OCI-LY7 (cell line): Measurements from ENCODE around the gene GABARAPL1. TPM values are rescaled to one million over a fixed set of nuclear protein-coding genes. Genes with fewer than 3 reads are reported as not detected.
"Not testable (repeated sequence)": the region's sequence is repeated elsewhere in the genome, so short reads cannot be mapped to it uniquely, and the experiment has no call there.

Experiments
- BruUV-seq: library from RNA; stranded (reverse); fragments of 400-500 nt; replicated peaks from 2 replicates; lab custom pipeline; 2021; lab: Mats Ljungman, UMichigan
- CTCF ChIA-PET: fragments of 300-600 bp; sonication (Branson Sonifier 250); formaldehyde crosslinking; loops from one replicate; lab custom pipeline; 2022; ENCODE audit warnings: antibody characterized with exemption; ENCODE audit not compliant: unreplicated experiment; lab: Charles Lee
- POLR2A ChIA-PET: fragments of 300-600 bp; sonication (Branson Sonifier 250); formaldehyde crosslinking; loops from one replicate; lab custom pipeline; 2022; ENCODE audit warnings: antibody characterized with exemption; lab: Charles Lee
- DNase-seq: peaks from one replicate; pipeline ENCODE4 v3.0.0-alpha.2; 2015; ENCODE audit warnings: low spot score
- H2AFZ ChIP-seq: fragments of 200-600 bp; sonication (generic), shearing (Covaris generic); 2 replicates; pipeline ENCODE4 v1.6.1; 2014; ENCODE audit warnings: mild to moderate bottlenecking, antibody characterized with exemption, low read length, moderate library complexity
- H3K27ac ChIP-seq: fragments of 200-600 bp; sonication (generic); 2 replicates; pipeline ENCODE4 v1.5.1; 2014; ENCODE audit warnings: mixed run types, low read depth, mild to moderate bottlenecking, moderate library complexity, low read length, inconsistent platforms; ENCODE audit not compliant: poor library complexity, severe bottlenecking
- H3K36me3 ChIP-seq: fragments of 200-600 bp; sonication (generic); 2 replicates; pipeline ENCODE4 v1.6.1; 2014; ENCODE audit warnings: mild to moderate bottlenecking, antibody characterized with exemption, low read length, moderate library complexity, mixed read lengths; ENCODE audit not compliant: insufficient read depth
- H3K4me1 ChIP-seq: fragments of 200-600 bp; sonication (generic); 2 replicates; pipeline ENCODE4 v1.5.1; 2014; ENCODE audit warnings: mild to moderate bottlenecking, low read length; ENCODE audit not compliant: insufficient read depth, poor library complexity, severe bottlenecking
- H3K4me2 ChIP-seq: fragments of 200-600 bp; sonication (generic); 2 replicates; pipeline ENCODE4 v1.6.1; 2014; ENCODE audit warnings: mild to moderate bottlenecking, low read length
- H3K4me3 ChIP-seq: fragments of 200-600 bp; sonication (generic); 2 replicates; pipeline ENCODE4 v1.5.1; 2014; ENCODE audit warnings: mild to moderate bottlenecking, low read depth, low read length; ENCODE audit not compliant: poor library complexity, severe bottlenecking
- H3K79me2 ChIP-seq: fragments of 200-600 bp; sonication (generic); 2 replicates; pipeline ENCODE4 v1.6.1; 2016; ENCODE audit warnings: low read depth, mild to moderate bottlenecking, low read length, moderate library complexity, mixed read lengths; ENCODE audit not compliant: insufficient read depth
- H3K9me2 ChIP-seq: fragments of 200-600 bp; sonication (generic); 2 replicates; pipeline ENCODE4 v1.6.1; 2016; ENCODE audit warnings: mild to moderate bottlenecking, low read length, mixed read lengths; ENCODE audit not compliant: insufficient read depth
- H3K9me3 ChIP-seq: fragments of 200-600 bp; sonication (generic); 2 replicates; pipeline ENCODE4 v1.6.1; 2014; ENCODE audit warnings: mild to moderate bottlenecking, mixed run types, low read length, mixed read lengths
- H4K20me1 ChIP-seq: fragments of 200-600 bp; sonication (generic); 2 replicates; pipeline ENCODE4 v1.6.1; 2014; ENCODE audit warnings: mild to moderate bottlenecking, antibody characterized with exemption, low read length, moderate library complexity, mixed read lengths; ENCODE audit not compliant: insufficient read depth
- EZH2phosphoT487 ChIP-seq: fragments of 200-600 bp; sonication (generic); IDR thresholded peaks from 2 replicates; pipeline ENCODE4 v1.6.1; 2018; ENCODE audit warnings: low read depth, borderline replicate concordance, mild to moderate bottlenecking, mixed run types, antibody characterized with exemption, low read length, moderate library complexity, mixed read lengths
- intact Hi-C: fragments of 100-400 bp; cut with micrococcal nuclease; formaldehyde crosslinking; loops from one replicate; pipeline ENCODE4 v1.10.0; 2022; ENCODE audit not compliant: unreplicated experiment
- total RNA-seq, 2 experiments: library from RNA; depleted of rRNA in 1 of 2; stranded (reverse); fragments of >200 nt in 1 of 2; shearing (Covaris generic) in 1 of 2; gene quantifications; 2 replicates each; pipeline ENCODE4 v1.2.3, GENCODE V29; 2014 to 2022
- TF ChIP-seq, protein P1 (sequence below): fragments of 200-600 bp; sonication (generic); conservative IDR thresholded peaks from 2 replicates; pipeline ENCODE4 v1.5.1; 2014; ENCODE audit warnings: mild to moderate bottlenecking, antibody characterized with exemption, low read length, moderate library complexity, mixed read lengths

Gene GABARAPL1
- total RNA-seq, 2 experiments from 2014 or later: 34.2 to 52.4 TPM

DNA sequence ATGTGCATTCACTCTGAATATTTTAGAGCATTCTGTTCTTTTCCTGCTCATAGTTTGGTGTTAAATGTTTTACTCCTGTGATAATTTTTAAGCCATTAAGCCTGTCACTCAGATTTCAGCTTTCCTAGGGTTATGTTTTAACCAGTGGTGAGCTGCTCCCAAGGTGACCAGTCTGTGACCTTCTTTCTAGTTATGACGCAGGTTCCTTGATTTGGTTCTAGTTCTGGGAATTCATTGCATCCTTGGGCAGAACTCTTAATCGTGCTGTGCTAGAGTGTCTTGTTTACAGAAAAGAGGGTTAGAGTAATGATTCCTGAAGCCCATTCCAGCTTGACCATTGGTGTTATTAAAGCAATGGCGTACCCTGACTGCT, 2.2 kb downstream of the GABARAPL1 start:
- Histone ChIP-seq H3K36me3 (peaks cover 51% of the 10 kb centered on the region), H2AFZ (no peak overlapping the region), H3K4me3 (peak overlapping the region; percentile 98), H3K4me1 (peaks cover 17% of the 10 kb centered on the region), H3K9me2 (no peaks in the 10 kb centered on the region), H4K20me1 (no peaks in the 10 kb centered on the region), H3K9me3 (no peaks in the 10 kb centered on the region), H3K27ac (peak overlapping the region; percentile 86), H3K79me2 (peaks cover 50% of the 10 kb centered on the region), H3K4me2 (peak overlapping the region; percentile 78)
- ChIA-PET CTCF (interaction anchor here (0.8 to 1.3 kb wide), 2 partner anchors 45 to 62 kb away, joined by 3 to 4 read pairs; no protein-coding TSS in a partner anchor), POLR2A (interaction anchor here (1.2 to 5.9 kb wide), 6 partner anchors 11 to 61 kb away, joined by 3 to 59 read pairs (median 8); no protein-coding TSS in a partner anchor)
- no peak for DNase-seq
- intact Hi-C loops: loop anchor here (1.0 to 5.0 kb wide), 2 partner anchors 12 to 1807 kb away; no protein-coding TSS in a partner anchor
- TF ChIP-seq, protein P1, sequence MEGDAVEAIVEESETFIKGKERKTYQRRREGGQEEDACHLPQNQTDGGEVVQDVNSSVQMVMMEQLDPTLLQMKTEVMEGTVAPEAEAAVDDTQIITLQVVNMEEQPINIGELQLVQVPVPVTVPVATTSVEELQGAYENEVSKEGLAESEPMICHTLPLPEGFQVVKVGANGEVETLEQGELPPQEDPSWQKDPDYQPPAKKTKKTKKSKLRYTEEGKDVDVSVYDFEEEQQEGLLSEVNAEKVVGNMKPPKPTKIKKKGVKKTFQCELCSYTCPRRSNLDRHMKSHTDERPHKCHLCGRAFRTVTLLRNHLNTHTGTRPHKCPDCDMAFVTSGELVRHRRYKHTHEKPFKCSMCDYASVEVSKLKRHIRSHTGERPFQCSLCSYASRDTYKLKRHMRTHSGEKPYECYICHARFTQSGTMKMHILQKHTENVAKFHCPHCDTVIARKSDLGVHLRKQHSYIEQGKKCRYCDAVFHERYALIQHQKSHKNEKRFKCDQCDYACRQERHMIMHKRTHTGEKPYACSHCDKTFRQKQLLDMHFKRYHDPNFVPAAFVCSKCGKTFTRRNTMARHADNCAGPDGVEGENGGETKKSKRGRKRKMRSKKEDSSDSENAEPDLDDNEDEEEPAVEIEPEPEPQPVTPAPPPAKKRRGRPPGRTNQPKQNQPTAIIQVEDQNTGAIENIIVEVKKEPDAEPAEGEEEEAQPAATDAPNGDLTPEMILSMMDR: no peak
- TF ChIP-seq EZH2phosphoT487: no peak
- no TSS peak for BruUV-seq

DNA sequence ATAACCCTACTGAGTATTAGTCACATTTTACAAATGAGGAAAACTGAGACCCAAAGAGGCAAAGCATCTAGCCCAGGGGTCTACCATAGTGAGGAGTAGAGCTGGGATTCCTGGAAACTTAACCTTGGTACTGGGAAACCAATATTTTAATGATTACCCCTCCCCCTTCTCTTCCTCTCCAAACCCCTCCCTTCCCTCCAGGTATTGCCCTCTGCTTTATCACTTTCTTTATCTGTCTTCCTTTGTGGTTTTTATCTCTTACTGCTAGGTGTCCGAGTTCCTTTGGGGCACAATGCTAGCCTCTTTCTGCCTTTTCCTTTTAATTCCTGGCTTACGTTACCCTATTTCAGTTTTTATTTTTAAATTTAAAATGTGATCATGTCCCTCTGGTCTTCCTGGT, 2.8 kb downstream of the GABARAPL1 start:
- ChIA-PET CTCF (no interaction called here), POLR2A (interaction anchor here (1.2 to 5.9 kb wide), 3 partner anchors 12 to 61 kb away, joined by 3 to 59 read pairs (median 47); no protein-coding TSS in a partner anchor)
- no TSS peak for BruUV-seq
- H3K4me2 ChIP-seq: peak overlapping the region; percentile 78
- H3K4me3 ChIP-seq: peak overlapping the region; percentile 98
- peaks cover 17% of the 10 kb centered on the region for H3K4me1 ChIP-seq
- intact Hi-C loops: no loop called here
- H4K20me1 ChIP-seq: no peaks in the 10 kb centered on the region
- no peak for DNase-seq
- H3K9me2 ChIP-seq: no peaks in the 10 kb centered on the region
- H3K27ac ChIP-seq: peak overlapping the region; percentile 86
- peaks cover 50% of the 10 kb centered on the region for H3K79me2 ChIP-seq
- no peak for TF ChIP-seq EZH2phosphoT487
- TF ChIP-seq, protein P1: no peak
- H2AFZ ChIP-seq: no peak overlapping the region
- peaks cover 57% of the 10 kb centered on the region for H3K36me3 ChIP-seq
- H3K9me3 ChIP-seq: no peaks in the 10 kb centered on the region

DNA sequence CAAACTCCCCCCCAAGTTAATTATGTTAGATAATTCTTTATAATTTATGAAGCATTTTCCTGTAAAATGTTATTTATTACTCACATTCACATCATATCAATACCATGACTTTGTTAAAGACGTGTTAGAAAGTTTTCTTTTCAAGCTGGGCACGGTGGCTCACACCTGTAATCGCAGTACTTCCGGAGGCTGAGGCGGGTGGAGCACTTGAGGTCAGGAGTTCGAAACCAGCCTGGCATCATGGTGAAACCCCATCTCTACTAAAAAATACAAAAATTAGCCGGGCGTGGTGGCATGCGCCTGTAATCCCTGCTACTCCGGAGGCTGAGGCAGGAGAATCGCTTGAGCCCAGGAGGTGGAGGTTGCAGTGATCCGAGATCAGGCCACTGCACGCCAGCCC, 3.3 kb downstream of the GABARAPL1 start:
- CTCF ChIA-PET, H3K9me3 ChIP-seq, intact Hi-C loops, H2AFZ ChIP-seq, H3K9me2 ChIP-seq, BruUV-seq, H3K27ac ChIP-seq, DNase-seq, H4K20me1 ChIP-seq: not testable (repeated sequence)
- Histone ChIP-seq H3K36me3 (peaks cover 62% of the 10 kb centered on the region), H3K79me2 (peaks cover 50% of the 10 kb centered on the region), H3K4me1 (peaks cover 17% of the 10 kb centered on the region), H3K4me3 (peak overlapping the region; percentile 98), H3K4me2 (peak overlapping the region; percentile 78)
- POLR2A ChIA-PET: interaction anchor here (0.6 to 5.9 kb wide), 4 partner anchors 12 to 21 kb away, joined by 3 to 59 read pairs (median 25); no protein-coding TSS in a partner anchor
